Uterus (tissue), 2 donors: Measurements from ENCODE around the gene KANSL1.

Source experiments
- POLR2A ChIP-seq, 2 donors: fragments of 450-650 bp; IDR thresholded peaks; one replicate each; pipeline ENCODE4 v1.6.1; 2016; ENCODE audit warnings: antibody characterized with exemption in 2 of 2, mild to moderate bottlenecking in 1 of 2, moderate library complexity in 1 of 2
- TF ChIP-seq, protein P1 (sequence below), 4 experiments: fragments of 200-600 bp in 2 of 4; fragments of 450-650 bp in 2 of 4; sonication (generic) in 2 of 4; IDR thresholded peaks; one replicate each; pipeline ENCODE4 v1.5.1; 2016 to 2019; ENCODE audit warnings: antibody characterized with exemption in 4 of 4, mild to moderate bottlenecking in 2 of 4, moderate library complexity in 1 of 4

DNA sequence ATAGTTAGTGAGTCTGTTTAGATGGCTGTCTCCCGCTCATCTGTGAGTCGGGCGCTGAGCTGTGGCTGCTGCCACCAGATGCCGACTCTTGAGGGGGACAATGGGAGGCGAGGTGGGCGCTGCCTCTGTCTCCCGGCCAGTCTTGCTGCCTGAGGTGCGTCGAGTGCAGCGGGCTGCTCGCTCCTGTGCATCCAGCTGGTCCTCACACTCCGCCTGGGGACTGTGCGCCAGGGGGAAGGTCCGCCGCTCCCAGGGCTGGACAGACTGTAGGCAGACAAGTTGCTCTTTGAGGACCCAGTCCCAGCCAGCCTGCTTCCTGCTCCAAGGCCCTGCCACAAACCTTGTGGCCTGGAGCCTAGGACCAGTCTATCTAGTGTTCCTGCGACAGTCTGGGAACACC, 161.8 kb downstream of the KANSL1 start:
- TF ChIP-seq, protein P1, sequence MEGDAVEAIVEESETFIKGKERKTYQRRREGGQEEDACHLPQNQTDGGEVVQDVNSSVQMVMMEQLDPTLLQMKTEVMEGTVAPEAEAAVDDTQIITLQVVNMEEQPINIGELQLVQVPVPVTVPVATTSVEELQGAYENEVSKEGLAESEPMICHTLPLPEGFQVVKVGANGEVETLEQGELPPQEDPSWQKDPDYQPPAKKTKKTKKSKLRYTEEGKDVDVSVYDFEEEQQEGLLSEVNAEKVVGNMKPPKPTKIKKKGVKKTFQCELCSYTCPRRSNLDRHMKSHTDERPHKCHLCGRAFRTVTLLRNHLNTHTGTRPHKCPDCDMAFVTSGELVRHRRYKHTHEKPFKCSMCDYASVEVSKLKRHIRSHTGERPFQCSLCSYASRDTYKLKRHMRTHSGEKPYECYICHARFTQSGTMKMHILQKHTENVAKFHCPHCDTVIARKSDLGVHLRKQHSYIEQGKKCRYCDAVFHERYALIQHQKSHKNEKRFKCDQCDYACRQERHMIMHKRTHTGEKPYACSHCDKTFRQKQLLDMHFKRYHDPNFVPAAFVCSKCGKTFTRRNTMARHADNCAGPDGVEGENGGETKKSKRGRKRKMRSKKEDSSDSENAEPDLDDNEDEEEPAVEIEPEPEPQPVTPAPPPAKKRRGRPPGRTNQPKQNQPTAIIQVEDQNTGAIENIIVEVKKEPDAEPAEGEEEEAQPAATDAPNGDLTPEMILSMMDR (IDR thresholded peaks at IDR 0.05) = no peak
- no peak for TF ChIP-seq POLR2A (IDR thresholded peaks at IDR 0.05)
